Stimulated activated CD4-positive, alpha-beta T cell treated with anti-CD3 and anti-CD28 coated beads, Interleukin-4, amount 100 ng/mL, for 4 hours (primary cell): Measurements from ENCODE around the gene FYCO1.
A peak's percentile ranks its signal among the peaks of the same experiment; 100 is the strongest.

Experiments used
- DNase-seq, 2 experiments: peaks; one replicate each; pipeline ENCODE4 v3.0.0-alpha.2; 2020

FYCO1 gene

GRCh38 chr3:45981346-45982074 lies 14.1 kb downstream of the FYCO1 start:
- DNase-seq = no peak

- DNase-seq = no peak
These were observed 14.8 kb downstream of the FYCO1 start for GRCh38 chr3:45980819-45981218.

DNA sequence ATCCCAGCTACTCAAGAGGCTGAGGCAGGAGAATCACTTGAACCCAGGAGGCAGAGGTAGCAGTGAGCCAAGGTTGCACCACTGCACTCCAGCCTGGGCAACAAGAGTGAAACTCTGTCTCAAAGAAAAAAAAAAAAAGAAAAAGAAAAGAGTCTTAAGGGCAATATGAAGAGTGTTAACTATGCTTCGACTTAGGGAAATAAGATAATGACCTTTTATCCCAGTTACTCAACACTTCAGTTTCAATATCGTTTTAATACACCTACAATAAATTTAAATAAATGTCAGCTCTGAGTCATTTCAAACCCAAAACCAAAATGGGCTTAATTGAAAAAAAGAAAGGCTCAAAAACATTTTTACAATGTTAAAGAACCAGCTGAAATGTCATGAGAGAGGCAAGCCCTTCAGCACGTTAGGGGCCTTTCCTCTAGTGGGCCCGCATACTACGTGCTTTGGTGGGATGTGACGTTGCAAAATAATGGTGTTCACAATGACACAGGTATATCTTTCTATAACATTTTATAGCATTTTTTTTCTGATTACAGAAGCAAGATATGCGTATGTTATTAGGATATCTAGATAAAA lies 15.3 kb downstream of the FYCO1 start:
- DNase-seq = no peak

GRCh38 chr3:45979378-45979777 lies 16.2 kb downstream of the FYCO1 start:
- no peak for DNase-seq

- DNase-seq = peak in 1 of 2 experiments; percentile 30
These were observed 17.4 kb downstream of the FYCO1 start for GRCh38 chr3:45978006-45978761.

DNA sequence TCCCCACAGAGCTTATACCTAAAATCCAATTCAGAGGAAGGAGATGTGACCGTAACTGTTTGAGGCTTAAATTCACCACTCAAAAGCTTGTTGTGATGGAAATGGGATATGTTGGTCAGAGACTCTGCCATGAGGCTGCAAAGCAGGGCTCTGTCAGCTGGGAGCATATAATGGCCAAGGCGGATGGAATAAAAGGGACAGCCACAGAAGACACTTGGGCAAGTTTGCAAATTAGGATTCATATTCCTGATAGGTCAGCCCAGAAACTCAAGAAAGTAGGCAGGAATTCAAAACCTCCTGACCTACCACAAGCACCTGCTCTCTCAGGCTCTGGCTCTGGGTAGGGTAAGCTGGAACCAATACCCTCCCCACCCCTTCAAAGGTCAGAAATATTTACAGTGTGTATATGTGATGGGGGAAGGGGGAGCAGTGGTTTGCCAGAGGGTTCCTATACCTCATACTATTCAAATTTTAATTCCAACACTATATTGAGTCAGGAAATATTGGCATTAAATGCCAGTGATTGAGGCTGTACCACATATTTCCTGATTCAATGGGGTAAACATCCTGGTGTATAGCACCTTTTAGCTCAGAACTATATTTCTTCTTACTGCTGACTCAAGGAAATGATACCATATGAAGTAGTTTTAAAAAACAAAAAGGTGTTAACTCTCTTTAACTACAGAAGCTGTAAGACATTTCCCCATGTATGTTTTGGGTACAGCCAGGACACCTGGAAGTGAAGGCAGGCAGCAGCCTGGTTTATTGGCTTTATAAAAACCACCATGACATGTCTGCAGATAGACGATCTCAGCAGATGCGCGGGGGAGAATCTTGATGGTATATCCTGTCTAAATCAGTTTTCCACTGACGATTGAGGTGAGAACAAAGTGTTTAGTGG lies 19.2 kb downstream of the FYCO1 start:
- DNase-seq = peak in 1 of 2 experiments; percentile 17

DNA sequence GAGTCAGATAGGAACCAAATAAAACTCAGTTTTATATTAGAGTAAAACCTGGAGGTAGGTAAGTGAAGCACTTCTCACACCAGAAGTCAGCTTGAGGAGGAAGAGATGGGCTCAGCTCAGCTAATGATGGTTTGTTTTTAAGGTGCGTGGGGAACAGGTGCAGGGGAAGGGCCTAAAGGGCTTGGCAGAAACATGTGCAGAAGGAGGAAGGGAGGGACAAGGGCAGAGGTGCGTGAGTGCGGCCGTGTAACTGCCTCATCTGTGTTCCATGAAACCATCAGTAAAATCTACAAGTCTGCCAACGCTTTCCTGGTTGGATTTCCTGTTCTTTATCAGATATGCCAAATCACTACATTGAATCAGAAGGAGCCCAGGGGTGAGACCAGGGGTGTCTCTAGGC lies 19.9 kb downstream of the FYCO1 start:
- DNase-seq = no peak

DNA sequence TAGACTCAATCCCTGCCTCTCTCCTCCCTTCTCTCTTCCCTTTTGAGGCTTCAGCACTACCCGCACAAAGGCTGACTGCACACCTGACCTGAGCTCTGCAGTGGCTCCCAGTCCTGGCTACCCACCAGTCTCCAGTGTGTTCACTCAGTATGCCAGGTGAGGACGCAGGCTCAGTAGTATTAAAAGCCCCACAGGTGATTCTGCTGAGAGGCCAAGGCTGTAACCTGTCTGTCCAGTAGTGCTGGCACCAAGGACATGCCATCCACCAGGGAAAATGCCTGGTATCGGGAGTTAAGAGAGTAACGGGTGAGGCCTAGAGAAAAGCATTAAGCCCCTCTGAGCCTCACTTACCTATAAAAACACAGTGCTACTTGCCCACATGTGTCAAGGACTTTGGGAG lies 20.9 kb downstream of the FYCO1 start:
- DNase-seq = no peak

DNA sequence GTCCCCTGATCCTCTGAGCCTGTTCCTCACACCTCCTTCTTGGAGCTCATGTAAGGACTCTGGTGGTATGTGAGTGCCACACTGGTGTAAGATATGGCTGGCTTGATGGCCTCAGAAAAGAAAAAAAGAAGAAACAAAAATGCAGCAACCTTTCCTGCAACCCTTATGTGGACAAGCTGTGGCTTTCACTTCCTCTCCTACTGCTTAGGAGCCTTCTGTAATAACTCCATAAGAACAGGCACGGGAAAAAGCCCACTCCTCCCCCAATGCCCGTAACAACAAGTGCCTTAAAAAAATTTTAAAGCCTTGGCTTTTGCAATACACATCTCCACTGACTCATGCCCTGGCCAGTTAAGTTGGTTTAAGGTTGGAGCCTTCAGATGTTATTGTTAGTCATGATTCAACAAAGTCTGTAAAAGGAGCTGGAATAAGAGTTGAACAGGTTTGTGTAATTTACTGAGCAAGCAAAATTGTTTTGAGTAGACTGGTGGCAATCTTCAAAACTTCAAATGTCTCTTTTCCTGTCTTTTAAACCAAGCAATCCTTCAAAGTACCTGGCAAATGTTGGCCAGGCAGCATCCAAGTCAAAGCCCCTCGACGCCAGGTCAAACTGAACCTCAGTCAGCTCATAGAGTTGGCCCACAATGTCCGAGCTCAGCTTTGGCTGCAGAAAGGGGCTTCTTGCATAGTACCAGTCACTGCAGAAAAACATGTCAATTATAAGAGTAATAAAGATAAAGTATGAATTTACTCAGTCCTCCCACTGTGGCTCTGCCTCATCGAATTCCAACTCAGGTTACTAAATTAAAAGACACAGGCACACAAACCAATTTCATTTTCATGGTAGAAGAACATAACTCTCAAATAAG lies 22.9 kb downstream of the FYCO1 start:
- DNase-seq = no peak

DNA sequence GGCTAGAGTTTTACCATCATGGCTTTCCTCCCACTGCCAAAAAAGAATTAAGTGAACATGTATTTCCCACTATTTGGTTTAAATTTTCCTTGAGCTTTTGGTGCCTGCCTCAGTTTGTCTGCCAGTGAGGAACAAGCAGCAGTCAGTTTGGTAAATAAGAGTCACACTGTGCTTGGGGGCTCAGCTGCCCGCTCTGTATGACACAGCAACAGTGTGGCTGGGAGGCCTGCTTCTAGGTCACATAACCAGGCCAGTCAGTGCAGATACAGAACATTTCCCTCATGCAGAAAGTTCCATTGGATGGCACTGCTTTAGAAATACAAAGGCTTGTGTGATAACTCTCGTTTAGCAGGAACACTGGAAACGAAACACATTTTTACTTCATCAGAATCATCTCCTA lies 25.7 kb downstream of the FYCO1 start:
- DNase-seq = no peak

DNA sequence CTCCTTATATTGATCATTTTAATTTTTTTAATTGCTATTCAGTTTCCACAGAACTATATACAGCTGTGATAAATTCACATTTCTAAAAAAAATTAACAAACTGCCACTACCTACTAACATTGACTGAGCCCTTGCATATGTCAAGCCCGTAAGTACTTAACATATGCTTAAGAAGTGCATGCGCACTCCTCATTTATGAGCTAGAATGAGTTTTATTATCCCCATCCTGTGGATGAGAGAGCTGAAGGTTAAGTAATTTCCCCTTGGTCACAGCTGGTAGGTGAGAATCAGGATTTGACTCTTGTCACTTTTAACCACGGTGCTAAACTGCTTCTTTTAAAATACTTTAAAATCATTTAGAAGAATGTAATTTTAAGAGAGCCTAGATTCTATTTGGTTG lies 26.5 kb downstream of the FYCO1 start:
- no peak for DNase-seq

DNA sequence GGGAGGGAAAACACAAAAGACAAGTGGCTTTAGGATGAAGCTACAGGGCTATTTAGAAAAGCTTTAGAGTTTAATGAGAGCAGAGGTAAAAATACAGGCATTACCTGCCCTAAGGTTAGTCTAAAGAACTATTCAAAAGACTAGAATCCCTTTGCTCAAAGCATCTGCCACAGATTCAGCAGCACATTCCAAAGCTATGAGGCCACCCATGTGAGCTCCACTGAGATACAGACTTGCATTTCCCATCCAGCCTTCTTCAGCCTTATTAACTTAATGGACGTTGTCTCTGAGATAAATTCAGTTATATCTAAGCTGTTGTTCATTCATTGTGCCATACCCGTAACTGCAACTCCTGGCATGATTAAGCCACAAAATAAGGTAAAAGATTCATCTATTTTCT lies 26.9 kb downstream of the FYCO1 start:
- DNase-seq = no peak

GRCh38 chr3:45968149-45968548 lies 27.5 kb downstream of the FYCO1 start:
- no peak for DNase-seq

DNA sequence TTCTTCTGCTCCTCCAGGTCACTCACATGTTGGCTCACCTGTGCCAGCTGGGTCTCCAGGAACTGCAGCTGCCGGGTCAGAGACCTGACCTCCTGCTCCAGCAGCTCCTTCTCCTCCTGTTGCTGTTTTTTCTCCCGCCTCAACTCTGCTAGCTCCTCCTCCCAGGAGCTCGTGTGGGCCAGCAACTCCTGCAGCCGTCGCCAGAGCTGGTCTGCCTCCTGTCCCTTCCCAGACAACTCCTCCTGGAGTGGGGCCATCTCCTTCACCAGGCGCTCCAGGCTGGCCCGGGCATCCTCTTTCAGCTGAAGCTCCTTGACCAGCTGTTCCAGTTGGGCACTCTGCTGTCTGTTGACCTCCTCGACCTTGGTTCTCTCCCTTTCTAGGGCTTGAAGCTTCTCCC lies 27.9 kb downstream of the FYCO1 start:
- no peak for DNase-seq

- DNase-seq = no peak
These were observed 28.5 kb downstream of the FYCO1 start for GRCh38 chr3:45966950-45967640.

DNA sequence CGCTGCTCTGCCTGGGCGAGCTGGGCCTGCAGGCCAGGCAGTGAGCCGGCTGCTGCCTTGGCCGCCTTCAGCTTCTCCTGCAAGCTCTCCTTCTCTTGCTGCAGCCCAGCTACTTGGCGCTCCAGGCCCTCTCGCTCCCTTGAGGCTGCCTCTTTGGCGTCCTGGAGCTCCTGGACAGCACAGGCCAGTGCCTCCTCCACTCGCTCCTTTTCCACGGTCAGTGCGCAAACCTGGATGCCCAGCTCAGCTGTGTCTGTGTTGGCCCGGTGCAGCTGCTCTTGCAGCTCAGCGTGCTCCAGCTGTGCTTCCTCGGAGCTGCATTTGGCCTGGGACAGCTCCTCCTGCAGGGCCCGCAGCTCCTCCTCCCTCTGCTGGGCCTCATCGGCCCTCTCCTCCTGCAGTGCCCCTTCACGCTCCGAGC lies 29.2 kb downstream of the FYCO1 start:
- DNase-seq = no peak

DNA sequence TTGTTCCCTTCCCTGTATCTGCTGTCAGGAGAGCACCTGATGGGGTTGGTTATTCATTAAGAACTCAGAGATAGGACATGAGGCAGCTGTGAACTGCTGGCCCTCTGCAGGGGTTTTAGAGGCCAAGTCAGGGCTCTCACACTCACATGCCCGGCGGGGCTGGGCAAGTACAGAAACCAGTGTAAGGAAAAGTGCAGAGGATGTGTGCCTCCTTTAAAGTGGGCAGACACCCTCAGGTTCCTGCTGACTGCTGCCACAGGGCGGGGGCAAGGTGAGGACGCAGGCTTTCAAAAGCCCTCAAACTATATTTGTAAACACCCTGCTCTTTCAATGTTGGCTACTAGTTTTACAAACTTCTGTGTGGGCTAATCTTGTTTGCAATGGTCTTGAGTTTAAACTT lies 30.0 kb downstream of the FYCO1 start:
- DNase-seq = no peak

DNA sequence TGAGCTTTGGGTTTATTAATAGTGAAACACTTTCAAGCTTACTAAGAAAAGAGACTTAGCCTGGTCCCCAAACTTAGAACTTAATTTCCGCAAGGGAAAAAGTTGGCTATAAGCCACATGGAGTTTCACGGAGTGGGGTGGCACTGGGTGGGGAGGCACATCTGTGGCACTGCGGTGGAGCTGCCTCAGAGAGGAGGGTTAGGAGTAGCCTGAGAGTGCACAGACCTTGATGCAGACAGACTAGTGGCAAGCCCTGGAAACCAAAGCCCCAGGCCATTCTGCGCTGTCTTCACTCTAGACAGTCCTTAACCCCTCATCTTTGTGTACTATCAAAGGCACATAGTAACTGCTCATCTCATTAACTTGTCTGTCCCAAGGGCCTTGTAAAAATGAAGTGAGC lies 30.4 kb downstream of the FYCO1 start:
- no peak for DNase-seq

- no peak for DNase-seq
These were observed 31.5 kb downstream of the FYCO1 start for GRCh38 chr3:45964139-45964538.

DNA sequence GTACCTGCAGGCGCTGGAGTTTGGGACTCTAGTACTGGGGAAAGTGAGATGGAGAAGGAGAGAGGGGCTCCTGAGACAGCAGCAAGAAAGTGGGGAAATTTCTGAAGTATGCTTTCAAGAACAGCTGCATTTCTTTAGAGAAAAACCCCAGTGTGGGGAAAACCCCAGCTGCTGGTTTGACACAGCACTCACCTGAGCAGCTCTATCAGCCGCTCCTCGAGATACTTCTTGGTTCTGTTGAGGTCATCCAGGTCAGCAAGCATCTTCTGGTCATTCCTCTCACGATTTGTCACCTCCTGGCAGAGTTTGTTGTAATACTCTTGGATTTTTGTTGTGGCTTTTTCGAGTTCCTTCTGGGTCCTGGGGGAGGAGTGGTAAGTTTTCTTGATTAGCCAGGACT lies 33.6 kb downstream of the FYCO1 start:
- no peak for DNase-seq

DNA sequence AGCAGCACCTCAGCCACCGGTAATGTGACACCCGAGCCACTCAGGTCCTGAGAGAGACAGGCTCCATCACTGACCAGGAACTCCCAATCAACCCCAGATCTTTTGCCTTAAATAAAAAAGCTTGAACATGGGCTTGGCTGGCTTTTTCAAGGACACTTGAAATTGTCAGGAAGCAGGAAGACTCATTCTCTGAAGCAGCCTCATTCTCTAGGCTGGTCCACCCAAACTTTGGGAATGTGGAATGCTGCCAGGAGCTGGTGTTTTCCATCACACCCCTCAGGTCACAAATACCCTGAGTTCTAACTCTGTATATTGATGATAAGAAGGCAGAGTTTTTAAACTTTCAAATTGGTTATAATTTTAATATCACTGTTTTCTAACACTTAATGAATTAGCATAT lies 35.3 kb downstream of the FYCO1 start:
- no peak for DNase-seq

DNA sequence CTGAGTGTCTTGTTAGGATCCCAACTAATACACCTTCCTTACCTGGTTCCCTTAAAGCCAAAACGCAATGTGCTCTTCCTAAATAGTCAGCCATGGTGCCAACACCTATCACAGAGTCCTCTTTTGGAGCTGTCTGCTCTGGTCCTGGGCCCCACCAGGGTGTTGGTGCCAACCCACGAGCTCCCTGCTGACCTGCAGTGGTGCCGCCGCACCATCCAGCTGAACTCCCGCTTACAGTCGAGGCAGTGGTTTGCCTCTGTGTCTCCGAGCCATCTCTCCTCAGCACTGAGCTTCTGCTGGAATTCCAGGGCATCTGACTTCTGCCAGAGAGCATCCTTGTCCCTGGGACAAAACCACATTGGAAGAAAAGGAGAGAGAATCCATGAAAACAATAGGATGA lies 36.4 kb downstream of the FYCO1 start:
- no peak for DNase-seq
